ENCODE measurements around the gene COX7A2.

COX7A2 gene

DNA sequence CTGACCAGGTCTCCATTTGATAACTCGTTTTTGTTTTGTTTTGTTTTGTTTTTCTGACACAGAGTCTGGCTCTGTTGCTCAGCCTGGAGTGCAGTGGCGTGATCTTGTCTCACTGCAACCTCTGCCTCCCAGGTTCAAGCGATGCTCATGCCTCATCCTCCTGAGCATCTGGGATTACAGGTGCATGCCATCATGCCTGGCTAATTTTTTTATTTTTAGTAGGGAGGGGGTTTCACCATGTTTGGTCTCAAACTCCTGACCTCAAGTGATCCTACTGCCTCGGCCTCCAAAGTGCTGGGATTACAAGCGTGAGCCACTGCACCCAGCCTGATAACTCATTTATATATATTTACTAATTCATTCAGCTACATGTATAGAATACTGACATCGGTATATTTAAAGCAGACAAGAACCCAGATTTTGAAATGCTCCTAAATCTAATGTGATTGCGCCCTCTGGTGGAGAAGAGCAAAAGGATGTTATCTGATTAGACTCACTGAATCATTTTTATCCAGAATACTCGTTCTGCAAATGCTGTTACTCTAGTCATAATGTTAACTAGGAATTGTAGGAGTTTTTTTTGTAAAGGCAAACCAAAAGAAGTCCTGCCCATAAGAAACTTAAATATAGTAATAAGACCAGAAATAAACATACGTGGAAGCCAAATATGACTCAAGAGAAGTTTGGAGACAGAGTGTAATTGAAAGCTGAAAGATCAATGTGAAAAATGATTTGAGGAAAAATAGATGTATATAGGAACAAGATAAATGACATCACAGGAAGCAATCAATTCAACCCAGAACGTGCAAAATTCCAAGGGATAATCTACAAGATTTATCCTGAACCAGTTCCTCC lies 32.5 kb downstream of the COX7A2 start:
- H3K27ac ChIP-seq (ENCODE audit: low read depth, low read length), result no peak overlapping the region
- H3K36me3 ChIP-seq (ENCODE audit: control insufficient read depth, insufficient read depth, low read length), result no peaks in the 10 kb centered on the region
- no peak overlapping the region for H3K9ac ChIP-seq (ENCODE audit: low read length)
- no peak overlapping the region for H3K4me3 ChIP-seq (ENCODE audit: low read length)
- no peaks in the 10 kb centered on the region for H3K27me3 ChIP-seq (ENCODE audit: control insufficient read depth, insufficient read depth, low read length)
- H3K4me1 ChIP-seq (ENCODE audit: control insufficient read depth, insufficient read depth, low read length), result no peaks in the 10 kb centered on the region

DNA sequence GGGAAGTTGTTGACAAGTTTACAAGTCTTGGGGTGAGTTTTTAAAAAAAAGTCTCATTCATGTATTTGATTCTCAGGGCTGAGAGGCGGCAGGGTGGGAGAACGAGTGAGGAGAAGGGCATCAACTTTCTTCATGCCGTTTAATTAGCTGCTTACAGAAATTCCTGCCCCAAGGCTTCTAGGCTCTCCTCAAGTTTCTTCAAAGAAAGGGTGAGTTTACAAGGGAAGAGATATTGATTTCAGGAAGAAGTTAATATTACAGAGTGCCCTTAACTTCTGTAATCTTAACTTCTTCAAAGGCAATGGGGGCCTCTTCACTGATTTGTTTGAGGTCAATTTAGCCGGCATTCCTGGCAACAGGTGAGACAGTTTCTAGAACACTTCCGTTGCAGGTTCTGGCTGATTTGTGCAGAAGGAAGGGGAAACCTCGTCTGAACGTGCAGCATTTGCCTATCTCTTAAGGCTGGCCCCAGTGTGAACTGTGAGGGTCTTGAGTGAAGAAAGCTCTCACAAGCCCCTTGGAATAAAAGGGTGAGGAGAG lies 34.3 kb downstream of the COX7A2 start:
- no peaks in the 10 kb centered on the region for H3K4me1 ChIP-seq (ENCODE audit: control insufficient read depth, insufficient read depth, low read length)
- H3K4me3 ChIP-seq (ENCODE audit: low read length), result no peak overlapping the region
- no peak overlapping the region for H3K27ac ChIP-seq (ENCODE audit: low read depth, low read length)
- no peaks in the 10 kb centered on the region for H3K36me3 ChIP-seq (ENCODE audit: control insufficient read depth, insufficient read depth, low read length)
- no peak overlapping the region for H3K9ac ChIP-seq (ENCODE audit: low read length)
- no peaks in the 10 kb centered on the region for H3K27me3 ChIP-seq (ENCODE audit: control insufficient read depth, insufficient read depth, low read length)

DNA sequence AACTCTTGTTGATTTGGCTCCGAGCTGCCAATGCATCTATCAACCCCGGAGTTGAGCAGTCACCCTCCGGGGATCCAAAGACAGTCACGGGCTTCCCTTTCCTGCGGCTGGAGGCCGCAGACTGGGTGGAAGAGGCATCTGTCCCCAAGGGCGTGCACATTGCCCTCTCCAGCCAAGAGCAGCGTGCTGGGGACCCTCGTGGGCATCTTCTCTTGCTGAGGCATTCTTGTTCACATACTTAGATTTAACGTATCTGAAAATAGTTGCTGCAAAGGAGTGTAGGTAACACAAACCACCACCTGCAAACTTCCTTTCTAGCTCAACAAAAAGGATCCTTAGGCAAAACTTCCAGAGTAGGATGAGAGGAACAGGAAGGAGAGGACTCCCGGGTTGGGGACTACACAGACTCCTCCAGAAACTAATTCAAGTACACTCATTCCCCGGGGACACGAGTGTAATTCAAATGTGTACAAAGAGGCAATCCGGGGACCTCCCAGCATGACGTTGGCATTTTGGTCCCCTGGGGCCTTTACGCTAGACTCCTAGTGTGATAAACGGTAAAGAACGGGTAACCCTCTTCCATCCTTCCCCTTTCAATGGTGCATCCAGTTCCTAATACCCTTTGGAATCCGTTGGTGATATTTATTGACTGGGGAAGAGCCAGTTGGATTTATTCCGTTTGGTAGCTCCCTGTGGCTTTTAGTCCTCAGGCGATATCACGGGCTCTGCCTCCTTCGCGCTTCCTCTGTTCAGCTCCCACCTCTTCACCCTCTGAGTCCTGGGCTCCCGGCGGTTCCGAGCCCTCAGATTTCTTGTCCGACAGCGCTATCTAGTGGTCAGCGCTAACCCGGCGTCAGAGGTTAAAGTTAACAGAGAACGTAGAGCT lies 35.1 kb downstream of the COX7A2 start:
- no peak overlapping the region for H3K27ac ChIP-seq (ENCODE audit: low read depth, low read length)
- peak overlapping the region; percentile 47 for H3K4me3 ChIP-seq (ENCODE audit: low read length)
- H3K4me1 ChIP-seq (ENCODE audit: control insufficient read depth, insufficient read depth, low read length), result no peaks in the 10 kb centered on the region
- no peak overlapping the region for H3K9ac ChIP-seq (ENCODE audit: low read length)
- no peaks in the 10 kb centered on the region for H3K36me3 ChIP-seq (ENCODE audit: control insufficient read depth, insufficient read depth, low read length)
- H3K27me3 ChIP-seq (ENCODE audit: control insufficient read depth, insufficient read depth, low read length), result no peaks in the 10 kb centered on the region

DNA sequence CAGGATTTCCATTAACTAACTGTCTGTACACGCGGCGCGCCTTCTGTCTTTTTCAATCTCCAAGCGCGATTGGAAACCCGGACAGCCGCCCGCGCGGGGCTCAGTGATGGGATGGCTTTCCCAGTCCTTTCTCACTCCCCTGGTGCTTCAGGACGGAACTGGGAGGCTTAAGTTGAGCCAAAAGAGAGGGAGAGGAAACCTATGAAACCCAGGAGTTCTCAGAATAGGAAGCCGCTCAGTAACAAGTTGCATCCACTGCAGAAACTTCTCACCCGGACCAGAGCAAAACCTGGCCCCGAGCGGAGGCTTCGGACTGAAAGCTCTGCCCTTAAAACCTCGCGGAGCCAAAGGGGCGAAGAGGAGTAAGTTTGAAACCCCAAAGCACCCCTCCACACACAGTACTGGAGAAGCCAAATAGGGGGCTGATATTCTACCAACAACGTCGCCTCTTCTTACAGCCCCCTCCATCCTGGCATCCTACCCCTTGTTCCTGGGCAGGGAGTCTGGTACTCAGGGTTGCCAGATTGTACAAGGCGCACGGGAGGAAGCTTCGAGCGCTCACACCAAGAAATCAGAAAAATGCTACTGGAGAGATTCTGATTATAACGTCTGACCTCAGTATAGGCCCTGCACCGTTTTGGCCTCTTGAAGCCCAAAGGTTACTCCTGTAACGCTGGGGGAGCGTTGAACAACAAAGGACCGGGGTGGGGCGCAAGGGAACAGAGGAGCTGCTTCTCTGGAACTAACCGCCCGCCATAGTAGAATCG lies 36.8 kb downstream of the COX7A2 start:
- peak overlapping the region; percentile 33 for H3K9ac ChIP-seq (ENCODE audit: low read length)
- no peaks in the 10 kb centered on the region for H3K27me3 ChIP-seq (ENCODE audit: control insufficient read depth, insufficient read depth, low read length)
- H3K4me3 ChIP-seq (ENCODE audit: low read length), result peak overlapping the region; percentile 75
- no peaks in the 10 kb centered on the region for H3K36me3 ChIP-seq (ENCODE audit: control insufficient read depth, insufficient read depth, low read length)
- H3K27ac ChIP-seq (ENCODE audit: low read depth, low read length), result peak overlapping the region; percentile 80
- H3K4me1 ChIP-seq (ENCODE audit: control insufficient read depth, insufficient read depth, low read length), result peaks cover under 1% of the 10 kb centered on the region

DNA sequence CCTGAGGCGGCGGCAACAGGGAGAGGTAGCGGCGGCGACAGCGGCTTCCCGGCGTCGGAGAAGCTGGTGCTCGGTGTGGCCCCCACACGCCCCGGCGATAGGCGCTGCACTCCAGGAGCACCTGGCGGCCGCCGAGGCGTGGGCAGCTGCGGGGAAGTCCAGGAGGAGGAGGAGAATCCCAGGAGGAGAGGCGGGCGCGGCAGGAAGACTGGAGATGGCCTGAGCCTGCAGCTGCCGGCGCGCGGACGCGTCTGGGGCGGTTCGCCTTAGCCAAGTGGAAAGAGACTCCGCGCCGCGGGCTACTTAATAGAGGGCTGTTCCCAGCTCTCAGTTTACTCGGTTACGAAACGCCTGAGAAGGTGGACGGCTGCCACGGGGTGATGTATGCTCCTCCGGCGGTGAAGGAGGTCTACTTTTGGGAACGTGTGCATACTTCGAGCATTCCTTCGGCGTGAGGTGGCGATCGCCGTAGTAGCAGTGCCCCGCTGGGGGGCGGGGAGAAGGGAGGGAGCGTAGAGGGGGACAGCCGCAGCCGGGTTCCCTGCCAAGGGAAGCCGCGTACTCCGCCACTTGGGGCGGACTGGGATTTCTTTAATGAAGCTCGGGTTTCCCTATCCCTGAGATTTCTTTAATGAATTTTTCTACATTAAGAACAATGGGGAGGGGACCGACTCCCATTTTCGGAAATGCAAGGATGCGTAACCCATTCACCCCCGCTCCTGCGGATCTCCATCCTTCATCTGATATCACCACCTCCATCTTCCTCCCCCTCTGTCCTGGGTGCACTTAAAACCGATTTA lies 37.6 kb downstream of the COX7A2 start, which contains the start of gene COL12A1:
TSS of gene COL12A1 (minus strand) at position 278 of the 800 bp plus-strand sequence. CDS start 3,261 bp downstream, outside the sequence.
- Histone ChIP-seq H3K36me3 (ENCODE audit: control insufficient read depth, insufficient read depth, low read length) (no peaks in the 10 kb centered on the region), H3K4me1 (ENCODE audit: control insufficient read depth, insufficient read depth, low read length) (peaks cover 8% of the 10 kb centered on the region), H3K27ac (ENCODE audit: low read depth, low read length) (peak within 1 kb of the TSS; percentile 80), H3K4me3 (ENCODE audit: low read length) (peak within 1 kb of the TSS; percentile 75), H3K27me3 (ENCODE audit: control insufficient read depth, insufficient read depth, low read length) (no peaks in the 10 kb centered on the region), H3K9ac (ENCODE audit: low read length) (peak within 1 kb of the TSS; percentile 64)

DNA sequence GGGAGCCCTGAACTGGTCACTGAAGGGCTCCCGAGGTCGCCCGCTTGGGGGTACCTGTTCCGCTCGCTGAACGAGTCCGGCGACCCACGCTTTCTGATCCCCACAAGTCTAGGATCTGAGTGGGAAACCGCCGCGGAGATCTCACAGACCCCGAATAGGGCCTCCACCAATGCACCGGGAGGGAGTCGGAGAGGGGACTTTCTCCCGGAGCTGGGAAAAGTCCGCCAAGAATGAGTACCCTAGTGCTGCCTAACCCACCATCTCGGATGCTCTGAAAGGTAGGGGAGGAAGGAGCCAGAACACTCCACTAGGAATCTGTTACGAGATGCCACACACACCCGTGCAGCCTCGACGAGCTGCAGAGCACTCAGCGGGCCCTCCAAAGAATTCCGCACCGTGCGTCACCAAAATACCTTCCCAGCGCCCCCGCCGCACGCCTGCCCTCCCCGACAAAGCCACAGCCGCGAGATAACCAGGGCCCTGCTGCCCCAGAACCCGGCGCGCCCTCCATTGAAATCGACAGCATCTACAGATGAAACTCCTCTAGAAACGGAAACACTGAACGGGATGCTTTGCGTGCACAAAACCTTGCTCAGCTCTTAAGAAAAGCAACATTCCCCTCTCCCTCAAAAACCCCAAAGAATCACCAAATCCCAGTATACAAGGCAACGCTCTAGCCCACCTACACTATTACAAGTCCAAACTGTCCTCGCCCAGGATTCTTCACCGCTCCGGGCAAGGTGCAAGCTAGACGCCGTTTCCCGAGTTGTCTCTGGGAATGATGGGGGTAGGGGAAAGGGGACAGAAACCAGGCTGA lies 38.4 kb downstream of the COX7A2 start:
- H3K36me3 ChIP-seq (ENCODE audit: control insufficient read depth, insufficient read depth, low read length), result no peaks in the 10 kb centered on the region
- H3K4me1 ChIP-seq (ENCODE audit: control insufficient read depth, insufficient read depth, low read length), result peaks cover 9% of the 10 kb centered on the region
- peak overlapping the region; percentile 75 for H3K4me3 ChIP-seq (ENCODE audit: low read length)
- H3K27ac ChIP-seq (ENCODE audit: low read depth, low read length), result peak overlapping the region; percentile 80
- H3K9ac ChIP-seq (ENCODE audit: low read length), result peak overlapping the region; percentile 64
- H3K27me3 ChIP-seq (ENCODE audit: control insufficient read depth, insufficient read depth, low read length), result no peaks in the 10 kb centered on the region

DNA sequence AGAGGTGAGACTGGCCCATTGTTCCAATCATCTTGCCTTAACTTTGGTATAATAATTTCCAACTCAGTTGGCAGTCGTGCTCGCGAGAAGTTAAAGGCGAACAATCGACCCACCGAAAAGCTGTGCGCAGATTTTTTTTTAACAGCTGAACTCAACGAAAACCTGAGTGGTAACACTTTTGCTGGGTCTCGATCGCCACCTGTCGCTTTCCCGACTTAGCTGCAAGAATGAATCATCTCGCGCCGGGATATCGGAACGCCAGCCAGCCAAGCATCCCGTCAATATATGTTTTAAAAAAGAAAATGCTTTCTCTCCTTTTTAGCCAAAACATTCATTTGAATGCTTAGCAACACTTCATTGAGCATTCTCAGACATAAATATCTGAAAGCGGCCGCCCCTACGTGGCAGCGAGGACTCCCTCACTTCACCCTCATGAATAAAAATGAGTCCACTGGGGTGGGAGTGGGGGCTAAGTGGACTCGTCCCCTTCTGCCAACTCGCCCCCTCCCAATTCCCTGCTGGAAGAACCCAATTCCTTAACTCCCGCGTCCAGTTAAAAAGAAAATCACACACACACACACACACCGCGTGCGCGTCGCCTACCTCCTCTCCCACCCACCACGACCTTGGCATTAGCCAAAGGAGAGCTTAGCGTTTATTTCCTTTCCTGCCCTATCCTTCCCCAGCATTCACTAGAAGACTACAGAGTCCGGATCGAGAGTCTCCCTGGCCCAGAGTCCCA lies 39.2 kb downstream of the COX7A2 start:
- Histone ChIP-seq H3K27ac (ENCODE audit: low read depth, low read length) (peak overlapping the region; percentile 80), H3K4me1 (ENCODE audit: control insufficient read depth, insufficient read depth, low read length) (peaks cover 11% of the 10 kb centered on the region), H3K9ac (ENCODE audit: low read length) (peak overlapping the region; percentile 64), H3K4me3 (ENCODE audit: low read length) (peak overlapping the region; percentile 75), H3K27me3 (ENCODE audit: control insufficient read depth, insufficient read depth, low read length) (no peaks in the 10 kb centered on the region), H3K36me3 (ENCODE audit: control insufficient read depth, insufficient read depth, low read length) (no peaks in the 10 kb centered on the region)

DNA sequence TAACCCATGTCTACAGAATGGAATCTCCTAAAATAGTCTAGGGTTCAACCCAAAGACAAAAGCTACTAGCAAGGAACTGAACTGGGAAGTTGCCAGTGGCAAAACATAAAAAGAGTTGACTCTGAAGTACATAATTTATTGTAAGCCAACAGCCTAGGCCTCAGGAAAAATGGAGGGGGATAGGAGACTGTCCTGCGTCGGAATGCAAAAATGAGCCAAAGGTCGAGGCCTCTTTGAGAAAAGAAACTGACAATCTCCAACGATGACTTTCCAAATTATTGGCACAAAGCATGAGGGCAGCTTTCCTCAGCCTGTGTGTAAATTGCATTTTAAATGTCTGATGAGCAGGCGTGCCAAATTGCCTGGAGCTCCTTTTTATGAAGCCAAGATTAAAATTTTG lies 39.9 kb downstream of the COX7A2 start:
- Histone ChIP-seq H3K27ac (ENCODE audit: low read depth, low read length) (peak overlapping the region; percentile 77), H3K36me3 (ENCODE audit: control insufficient read depth, insufficient read depth, low read length) (no peaks in the 10 kb centered on the region), H3K4me1 (ENCODE audit: control insufficient read depth, insufficient read depth, low read length) (peaks cover 11% of the 10 kb centered on the region), H3K4me3 (ENCODE audit: low read length) (peak overlapping the region; percentile 23), H3K9ac (ENCODE audit: low read length) (no peak overlapping the region), H3K27me3 (ENCODE audit: control insufficient read depth, insufficient read depth, low read length) (no peaks in the 10 kb centered on the region)

DNA sequence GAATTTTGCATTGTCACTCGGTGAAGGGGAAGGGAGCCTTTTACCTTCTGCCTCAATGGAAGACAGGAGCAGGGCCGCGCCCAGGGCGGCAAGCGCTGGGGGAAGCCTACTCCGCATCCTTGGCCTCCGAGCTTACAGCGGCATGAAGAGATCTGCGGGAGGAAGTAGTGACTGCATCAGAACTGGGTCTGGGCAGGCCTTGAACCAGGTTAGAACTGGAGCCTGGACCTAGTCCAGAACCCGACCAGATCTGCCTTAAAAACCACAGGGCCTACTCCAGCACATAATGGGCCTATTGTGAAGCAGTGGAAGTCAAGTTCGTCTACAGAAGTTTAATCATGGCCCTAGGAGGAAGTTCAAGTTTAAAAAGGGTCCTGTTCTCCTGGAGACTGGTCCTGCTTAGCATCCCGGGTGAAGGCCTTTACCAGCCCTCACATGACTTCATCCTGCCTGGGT lies 40.9 kb downstream of the COX7A2 start:
- Histone ChIP-seq H3K4me3 (ENCODE audit: low read length) (peak overlapping the region; percentile 61), H3K27me3 (ENCODE audit: control insufficient read depth, insufficient read depth, low read length) (no peaks in the 10 kb centered on the region), H3K4me1 (ENCODE audit: control insufficient read depth, insufficient read depth, low read length) (peaks cover 11% of the 10 kb centered on the region), H3K9ac (ENCODE audit: low read length) (no peak overlapping the region), H3K36me3 (ENCODE audit: control insufficient read depth, insufficient read depth, low read length) (no peaks in the 10 kb centered on the region), H3K27ac (ENCODE audit: low read depth, low read length) (peak overlapping the region; percentile 77)

DNA sequence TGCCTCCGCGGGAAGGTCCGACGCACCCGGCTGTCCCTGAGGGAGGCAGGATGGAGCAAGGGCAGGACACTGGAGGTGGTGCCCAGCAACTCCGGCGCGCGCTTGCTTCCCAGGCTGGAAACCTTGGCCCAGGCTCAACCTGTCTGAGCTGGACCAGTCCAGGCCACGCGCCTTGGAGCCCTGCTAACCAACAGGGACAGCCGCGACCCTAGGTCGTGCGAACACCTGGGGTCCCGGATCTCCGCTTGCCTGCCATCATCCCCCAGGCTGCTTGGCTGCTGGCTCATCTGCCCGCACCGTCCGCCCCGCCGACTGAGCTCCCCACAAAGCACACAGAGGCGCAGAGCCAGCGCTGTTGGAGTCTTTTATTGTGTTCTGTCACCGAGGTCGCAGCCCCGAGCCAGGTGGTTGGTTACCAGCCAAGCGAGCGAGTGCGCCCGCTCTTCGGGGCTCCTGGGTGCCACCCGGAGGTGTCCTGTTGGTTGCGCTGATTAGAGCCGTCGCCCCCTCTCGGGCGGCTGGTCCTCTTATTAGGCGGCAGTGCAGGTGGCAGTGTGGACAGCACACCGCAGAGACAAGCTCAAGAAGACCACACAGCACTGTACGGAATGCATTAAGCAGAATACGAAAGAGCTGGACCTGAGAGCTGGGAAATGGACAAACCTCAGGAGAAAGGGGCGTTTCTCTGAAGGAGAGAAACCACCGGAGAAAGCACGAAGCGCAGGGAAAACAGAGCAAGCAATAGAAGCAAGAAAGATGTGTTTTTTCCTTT lies 41.5 kb downstream of the COX7A2 start:
- H3K9ac ChIP-seq (ENCODE audit: low read length), result no peak overlapping the region
- H3K4me3 ChIP-seq (ENCODE audit: low read length), result peak overlapping the region; percentile 61
- peaks cover 11% of the 10 kb centered on the region for H3K4me1 ChIP-seq (ENCODE audit: control insufficient read depth, insufficient read depth, low read length)
- peak overlapping the region; percentile 77 for H3K27ac ChIP-seq (ENCODE audit: low read depth, low read length)
- H3K27me3 ChIP-seq (ENCODE audit: control insufficient read depth, insufficient read depth, low read length), result no peaks in the 10 kb centered on the region
- no peaks in the 10 kb centered on the region for H3K36me3 ChIP-seq (ENCODE audit: control insufficient read depth, insufficient read depth, low read length)
